NCI-H2171 treated with DMSO at 0.1 percent for 48 hours (cell line): ENCODE data around the gene ENTPD2.
"Not testable (repeated sequence)": the region's sequence is repeated elsewhere in the genome, so short reads cannot be mapped to it uniquely, and the experiment has no call there.

Experiments used
- DNase-seq: peaks from one replicate; lab custom pipeline; 2025; lab: John Stamatoyannopoulos, UW

Gene ENTPD2

GRCh38 chr9:137064027-137064879 lies 10.4 kb upstream of the ENTPD2 start:
- DNase-seq = peak; percentile 31

- DNase-seq = no peak
Observed at GRCh38 chr9:137063311-137064026, 9.6 kb upstream of the ENTPD2 start.

DNA sequence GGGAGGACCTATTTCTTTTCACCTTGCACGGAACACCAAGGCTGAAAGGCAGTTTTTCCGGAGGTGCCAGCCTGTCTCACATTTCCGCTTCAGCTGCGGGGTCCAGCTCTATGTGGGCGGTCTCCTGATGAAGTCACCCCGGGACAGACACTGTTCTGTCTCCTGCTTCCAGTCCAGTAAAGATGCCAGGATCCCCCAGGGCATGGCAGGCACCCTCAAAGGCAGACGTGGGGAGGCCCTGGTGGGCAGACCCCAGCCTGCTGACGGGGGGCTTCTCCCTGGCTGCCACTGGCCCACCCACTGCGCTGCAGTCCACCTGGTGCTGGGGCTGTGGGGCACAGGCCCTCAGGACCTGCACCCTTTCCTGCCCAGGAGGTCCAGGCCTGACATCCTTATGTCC lies 8.9 kb upstream of the ENTPD2 start:
- DNase-seq = not testable (repeated sequence)

GRCh38 chr9:137062384-137062783 lies 8.5 kb upstream of the ENTPD2 start:
- DNase-seq = no peak

DNA sequence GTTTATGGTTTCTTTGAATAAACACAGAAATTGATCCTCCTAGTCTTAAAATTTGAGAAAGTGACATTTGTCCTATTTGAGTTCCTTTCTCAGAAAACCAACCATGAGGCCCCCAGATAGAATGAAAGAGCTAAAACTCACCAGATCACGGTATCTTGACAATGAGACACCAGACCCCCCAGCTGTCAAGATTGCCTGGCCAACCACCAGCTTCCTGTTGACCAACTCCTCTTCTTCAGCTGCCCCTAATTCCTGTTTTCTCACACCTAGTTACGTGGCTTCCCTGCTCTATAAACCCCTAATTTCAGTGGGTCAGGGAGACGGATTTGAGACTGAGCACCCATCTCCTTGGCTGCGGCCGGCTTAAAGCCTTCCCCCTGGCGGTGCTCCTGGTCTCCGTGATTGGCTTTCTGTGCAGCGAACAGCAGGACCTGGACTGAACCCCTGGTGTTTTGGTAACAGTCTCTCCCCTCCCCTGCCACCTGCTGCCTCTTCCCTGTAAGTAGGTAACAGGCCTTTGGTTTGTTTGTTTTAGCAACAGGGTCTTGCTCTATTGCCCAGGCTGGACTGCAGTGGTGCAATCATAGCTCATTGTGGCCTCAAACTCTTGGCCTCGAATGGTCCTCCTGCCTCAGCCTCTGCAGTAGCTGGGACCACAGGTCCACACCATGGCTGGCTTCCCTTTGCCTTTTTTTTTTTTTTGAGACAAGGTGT lies 4.8 kb upstream of the ENTPD2 start:
- peak; percentile 94 for DNase-seq

GRCh38 chr9:137057545-137057944 lies 3.7 kb upstream of the ENTPD2 start:
- DNase-seq = peak; percentile 95

DNA sequence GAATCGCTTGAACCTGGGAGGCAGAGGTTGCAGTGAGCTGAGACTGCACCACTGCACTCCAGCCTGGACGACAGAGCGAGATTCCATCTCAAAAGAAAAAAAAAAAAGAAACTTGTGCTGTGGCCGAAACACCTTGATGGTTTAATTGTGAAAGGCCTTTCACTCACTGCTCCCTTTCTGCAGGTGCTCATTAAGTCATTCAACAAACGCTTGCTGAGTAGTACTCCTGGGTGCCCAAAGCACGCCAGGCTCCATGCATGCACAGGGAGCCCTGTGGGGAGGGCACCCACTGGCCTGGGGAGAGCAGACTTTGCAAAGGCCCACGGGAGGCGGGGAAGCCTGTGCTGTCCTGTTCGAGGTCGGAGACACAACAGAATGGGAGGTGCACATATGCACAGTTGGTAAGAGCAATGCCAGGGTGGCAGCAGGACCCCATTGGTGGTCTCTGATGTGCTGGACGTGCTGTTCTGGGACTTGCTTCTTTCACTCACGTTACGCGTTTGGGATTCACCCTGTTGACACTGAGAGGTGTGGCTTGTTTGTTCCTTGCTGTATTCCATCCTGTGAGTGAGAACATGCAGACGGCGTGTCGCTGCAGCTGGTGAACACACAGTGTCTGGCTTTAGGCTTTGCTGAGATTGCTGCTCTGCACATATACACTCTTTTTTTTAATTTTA lies 3.0 kb upstream of the ENTPD2 start:
- DNase-seq = peak; percentile 83

DNA sequence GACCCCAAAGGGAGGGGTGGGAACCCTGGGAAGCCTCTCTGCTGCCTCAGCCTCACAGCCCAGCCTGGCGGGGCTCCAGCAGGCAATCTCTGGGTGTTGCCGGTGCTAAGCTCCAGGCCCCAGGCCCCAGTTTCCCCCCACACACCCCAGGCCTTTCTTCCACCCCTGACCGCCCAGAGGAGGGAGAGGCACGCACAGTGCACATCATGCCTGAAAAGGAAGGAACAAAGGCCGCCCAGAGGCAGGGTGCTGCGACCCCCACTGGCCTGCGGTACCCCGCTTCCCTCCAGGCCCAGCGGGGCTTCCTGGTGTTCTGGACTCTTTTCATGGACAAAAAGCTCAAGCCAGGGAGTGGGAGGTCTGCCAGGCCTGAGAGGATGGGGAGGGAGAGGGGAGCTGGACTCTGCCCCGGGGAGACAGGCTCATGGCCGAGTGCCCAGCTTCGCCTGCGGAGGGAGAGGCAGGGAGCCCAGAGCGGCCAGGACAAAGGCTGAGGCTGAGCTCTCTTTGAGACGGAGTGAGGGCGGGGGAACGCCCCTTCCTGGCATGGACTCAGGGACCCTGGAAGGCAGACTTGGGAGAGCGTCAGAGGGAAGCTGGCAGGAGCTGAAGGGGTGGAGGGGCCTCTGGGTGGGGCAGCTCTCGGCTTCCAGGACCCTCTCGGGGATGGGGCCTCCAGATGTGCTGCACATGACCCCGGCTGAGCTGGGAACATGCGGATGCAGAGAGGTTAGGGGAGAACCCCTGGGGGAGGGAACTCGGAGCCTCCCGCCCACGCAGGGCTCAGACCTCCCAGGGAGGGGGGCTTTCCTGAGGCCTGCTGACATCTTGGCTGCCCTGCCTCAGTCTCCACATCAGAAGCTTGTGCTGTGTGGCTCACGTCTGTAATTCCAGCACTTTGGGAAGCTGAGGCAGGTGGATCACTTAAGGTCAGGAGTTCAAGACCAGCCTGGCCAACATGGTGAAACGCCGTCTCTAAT lies 1.8 kb upstream of the ENTPD2 start:
- DNase-seq = peak; percentile 18

DNA sequence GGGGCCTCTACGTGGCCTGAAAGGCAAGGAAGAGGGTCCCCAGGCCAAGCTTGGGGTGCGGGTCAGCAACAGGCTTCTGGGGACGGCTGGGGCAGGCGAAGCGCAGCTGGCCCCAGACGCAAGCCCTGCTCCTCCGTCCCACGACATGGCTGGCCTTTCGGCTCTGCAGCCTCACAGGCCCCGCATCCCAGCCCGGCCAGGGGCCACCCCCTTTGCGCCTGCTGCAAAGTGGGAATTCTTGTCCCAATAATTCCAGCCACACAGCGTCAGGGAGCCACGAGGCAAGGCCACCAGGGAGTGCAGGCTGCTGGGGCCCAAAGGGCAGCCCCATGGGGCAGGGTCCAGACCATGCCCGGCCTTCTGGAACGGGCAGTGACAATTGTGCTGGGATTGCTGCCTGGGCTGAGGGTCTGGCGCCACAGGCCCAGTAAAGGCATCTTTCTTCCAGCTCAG lies 1.1 kb upstream of the ENTPD2 start:
- DNase-seq = no peak

GRCh38 chr9:137052998-137053943 lies 590 bp downstream of the ENTPD2 start:
- no peak for DNase-seq

- DNase-seq = no peak
Observed at GRCh38 chr9:137052293-137052692, 1.6 kb downstream of the ENTPD2 start.

- no peak for DNase-seq
Observed at GRCh38 chr9:137051145-137051724, 2.6 kb downstream of the ENTPD2 start.

GRCh38 chr9:137050570-137050969 lies 3.3 kb downstream of the ENTPD2 start:
- no peak for DNase-seq

GRCh38 chr9:137049544-137050449 lies 4.1 kb downstream of the ENTPD2 start:
- peak; percentile 57 for DNase-seq

GRCh38 chr9:137048655-137049543 lies 5.0 kb downstream of the ENTPD2 start:
- DNase-seq = no peak

DNA sequence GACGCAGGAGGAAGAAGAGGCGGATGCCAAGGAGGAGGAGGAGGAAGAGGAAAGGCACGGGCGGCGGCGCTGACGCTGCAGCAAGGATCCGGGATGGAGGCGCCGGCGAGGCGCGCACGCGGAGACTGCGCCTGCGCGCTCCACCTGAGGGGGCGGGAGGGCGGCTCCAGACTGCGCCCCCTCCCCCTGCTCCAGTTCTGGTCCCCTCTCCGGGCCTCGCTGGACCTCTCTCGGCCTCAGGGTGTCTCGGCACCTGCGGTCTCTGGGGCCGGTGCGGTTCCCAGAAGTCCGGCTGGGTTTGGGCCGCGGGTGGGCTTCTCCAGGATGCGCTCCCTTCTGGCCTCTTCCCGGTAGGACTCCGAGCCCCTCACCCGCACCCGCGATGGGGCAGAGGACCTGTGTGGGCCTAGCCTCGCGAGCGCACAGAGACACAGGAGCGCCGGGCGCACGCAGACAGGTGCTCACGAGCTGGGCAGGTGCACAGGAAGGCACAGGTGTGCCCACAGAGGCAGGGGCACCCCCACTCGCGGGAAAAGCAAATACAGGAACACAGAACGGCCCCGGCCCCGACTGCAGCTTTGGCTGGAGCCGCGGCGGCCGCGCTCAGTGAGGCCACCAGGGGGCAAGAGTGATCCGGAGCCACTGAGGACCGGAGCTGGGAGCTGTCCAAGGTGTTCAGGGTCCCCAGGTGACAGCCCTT lies 7.6 kb downstream of the ENTPD2 start, which contains the start of gene NPDC1:
TSS of gene NPDC1 (minus strand) at position 90 of the 700 bp plus-strand sequence. CDS start 188 bp downstream, outside the sequence.
- DNase-seq = peak; percentile 86
